Measurements from ENCODE around the gene NDST1. TPM values are rescaled to one million over a fixed set of nuclear protein-coding genes. Genes with fewer than 3 reads are reported as not detected.

Gene NDST1
- total RNA-seq, 4 donors from 2014 or later, result 58.3 to 146 (median 72.1) TPM

GRCh38 chr5:150596313-150596712, 88.4 kb downstream of the NDST1 start:
- WGBS, 2 donors (ENCODE audit: low coverage in 1 of 2), result no CpG with 5 or more reads among the region's 9 CpGs
- TF ChIP-seq EP300 (IDR thresholded peaks at IDR 0.05), result no peak
- TF ChIP-seq POLR2AphosphoS5 (IDR thresholded peaks at IDR 0.05), result no peak
- TF ChIP-seq CTCF (IDR thresholded peaks at IDR 0.05), result no peak
- no peak for TF ChIP-seq POLR2A (IDR thresholded peaks at IDR 0.05)
- no peak overlapping the region for H3K4me3 ChIP-seq
- peak overlapping the region in 3 of 4 donors; percentile 6 to 29 (median 14) for H3K27ac ChIP-seq
- peaks cover 0 to 47% (median 15%) of the 10 kb centered on the region in 3 donors for H3K4me1 ChIP-seq
- ATAC-seq, result no peak
- H3K36me3 ChIP-seq, result no peaks in the 10 kb centered on the region
- H3K27me3 ChIP-seq, result no peaks in the 10 kb centered on the region
- H3K9me3 ChIP-seq, result no peaks in the 10 kb centered on the region

GRCh38 chr5:150596826-150597225, 88.9 kb downstream of the NDST1 start:
- Histone ChIP-seq H3K27ac (peak overlapping the region in 1 of 4 donors; percentile 29), H3K36me3 (no peaks in the 10 kb centered on the region), H3K4me1 (peaks cover 0 to 43% (median 14%) of the 10 kb centered on the region in 3 donors), H3K4me3 (no peak overlapping the region), H3K27me3 (no peaks in the 10 kb centered on the region), H3K9me3 (no peaks in the 10 kb centered on the region)
- 100% methylated on average over 2 of the region's 3 CpGs; no CpG with 5 or more reads in 1 of the 2 donors for WGBS, 2 donors (ENCODE audit: low coverage in 1 of 2)
- TF ChIP-seq CTCF (IDR thresholded peaks at IDR 0.05) (no peak), EP300 (IDR thresholded peaks at IDR 0.05) (no peak), POLR2A (IDR thresholded peaks at IDR 0.05) (no peak), POLR2AphosphoS5 (IDR thresholded peaks at IDR 0.05) (no peak)
- no peak for ATAC-seq

- no peak overlapping the region for H3K4me3 ChIP-seq
- H3K27ac ChIP-seq, result peak overlapping the region in 3 of 4 donors; percentile 14 to 70 (median 32)
- H3K9me3 ChIP-seq, result no peaks in the 10 kb centered on the region
- WGBS, 2 donors (ENCODE audit: low coverage in 1 of 2), result 80% methylated on average over 1 to 10 of the region's 10 CpGs
- no peaks in the 10 kb centered on the region for H3K36me3 ChIP-seq
- ATAC-seq, result no peak
- no peak for TF ChIP-seq CTCF (IDR thresholded peaks at IDR 0.05)
- TF ChIP-seq POLR2AphosphoS5 (IDR thresholded peaks at IDR 0.05), result no peak
- no peak for TF ChIP-seq POLR2A (IDR thresholded peaks at IDR 0.05)
- no peak for TF ChIP-seq EP300 (IDR thresholded peaks at IDR 0.05)
- H3K4me1 ChIP-seq, result peaks cover 0 to 40% (median 14%) of the 10 kb centered on the region in 3 donors
- H3K27me3 ChIP-seq, result no peaks in the 10 kb centered on the region
Measured at GRCh38 chr5:150598006-150598405, 90.1 kb downstream of the NDST1 start.

GRCh38 chr5:150598821-150599273, 90.9 kb downstream of the NDST1 start:
- no peak overlapping the region for H3K4me3 ChIP-seq
- 100% methylated on average over 3 of the region's 12 CpGs; no CpG with 5 or more reads in 1 of the 2 donors for WGBS, 2 donors (ENCODE audit: low coverage in 1 of 2)
- no peak for TF ChIP-seq POLR2AphosphoS5 (IDR thresholded peaks at IDR 0.05)
- no peak for TF ChIP-seq EP300 (IDR thresholded peaks at IDR 0.05)
- TF ChIP-seq CTCF (IDR thresholded peaks at IDR 0.05), result no peak
- TF ChIP-seq POLR2A (IDR thresholded peaks at IDR 0.05), result no peak
- no peaks in the 10 kb centered on the region for H3K9me3 ChIP-seq
- H3K4me1 ChIP-seq, result peaks cover 0 to 39% (median 10%) of the 10 kb centered on the region in 3 donors
- no peak for ATAC-seq
- H3K27me3 ChIP-seq, result no peaks in the 10 kb centered on the region
- no peaks in the 10 kb centered on the region for H3K36me3 ChIP-seq
- peak overlapping the region in 2 of 4 donors; percentile 14 to 70 for H3K27ac ChIP-seq

GRCh38 chr5:150599281-150599680, 91.3 kb downstream of the NDST1 start:
- Histone ChIP-seq H3K4me1 (peaks cover 0 to 34% (median 10%) of the 10 kb centered on the region in 3 donors), H3K27me3 (no peaks in the 10 kb centered on the region), H3K36me3 (no peaks in the 10 kb centered on the region), H3K27ac (peak overlapping the region in 1 of 4 donors; percentile 70), H3K9me3 (no peaks in the 10 kb centered on the region), H3K4me3 (no peak overlapping the region)
- ATAC-seq, result no peak
- WGBS, 2 donors (ENCODE audit: low coverage in 1 of 2), result 92% methylated on average over 2 of the region's 5 CpGs; no CpG with 5 or more reads in 1 of the 2 donors
- TF ChIP-seq EP300 (IDR thresholded peaks at IDR 0.05), result no peak
- TF ChIP-seq CTCF (IDR thresholded peaks at IDR 0.05), result no peak
- TF ChIP-seq POLR2AphosphoS5 (IDR thresholded peaks at IDR 0.05), result no peak
- no peak for TF ChIP-seq POLR2A (IDR thresholded peaks at IDR 0.05)
